Left lung (tissue), 10 donors: ENCODE results near the gene SUCLG2. TPM values are rescaled to one million over a fixed set of nuclear protein-coding genes. Genes with fewer than 3 reads are reported as not detected.

ENCODE experiments used
- ATAC-seq: fragments of 200-7000 bp; cut with Tn5 transposase; one replicate; pipeline ENCODE4 v1.9.1; 2020; ENCODE audit warnings: moderate library complexity
- DNase-seq, 4 donors: peaks; one replicate each; pipeline ENCODE4 v3.0.0-alpha.2; 2013 to 2020
- H3K27ac ChIP-seq, 2 donors: fragments of 200-600 bp; sonication (generic) in 1 of 2; one replicate each; pipeline versions ENCODE4 v1.5.0 to v1.8.0; 2020 to 2021
- H3K27me3 ChIP-seq, 2 donors: fragments of 200-600 bp; sonication (generic) in 1 of 2; one replicate each; pipeline versions ENCODE4 v1.5.0 to v1.8.0; 2020 to 2021
- H3K36me3 ChIP-seq, 2 donors: fragments of 200-600 bp; sonication (generic) in 1 of 2; one replicate each; pipeline versions ENCODE4 v1.5.0 to v1.8.0; 2020 to 2021
- H3K4me1 ChIP-seq, 2 donors: fragments of 200-600 bp; one replicate each; pipeline ENCODE4 v1.8.0; 2021
- H3K4me3 ChIP-seq, 2 donors: fragments of 200-600 bp; sonication (generic) in 1 of 2; one replicate each; pipeline versions ENCODE4 v1.5.0 to v1.8.0; 2020 to 2021; ENCODE audit warnings: mild to moderate bottlenecking in 1 of 2
- H3K9me3 ChIP-seq, 2 donors: fragments of 200-600 bp; sonication (generic) in 1 of 2; one replicate each; pipeline versions ENCODE4 v1.5.0 to v1.8.0; 2020 to 2021
- CTCF ChIP-seq, 2 donors: fragments of 200-600 bp; sonication (generic) in 1 of 2; IDR thresholded peaks; one replicate each; pipeline versions ENCODE4 v1.5.0 to v1.8.0; 2021; ENCODE audit warnings: antibody characterized with exemption in 2 of 2
- intact Hi-C, 2 donors: fragments of 100-400 bp; cut with DNase I; formaldehyde crosslinking; loops; one replicate each; pipeline versions ENCODE4 v1.11.2 to v1.14.2; 2022
- polyA plus RNA-seq, 6 donors: library from polyadenylated mRNA; unstranded; fragments of 120-200 nt; gene quantifications; one replicate each; pipeline ENCODE4 v1.2.1, GENCODE V29; 2013; ENCODE audit not compliant: insufficient read length in 6 of 6
- total RNA-seq, 2 donors: library from RNA; stranded (reverse); fragmentation: NEBNext Ultra II Directional; extraction: Animal tissue kit (Norgen Biotek cat#: 25700); gene quantifications; one replicate each; pipeline ENCODE4 v1.2.1, GENCODE V29; 2021
- donor health status: DM: no; HTN: yes; CAD: no.
- donor health status: DM: no; HTN: no; CAD: no.

SUCLG2 gene
- total and polyA plus RNA-seq, 8 donors: 52.7 to 74.1 (median 60.0) TPM

DNA sequence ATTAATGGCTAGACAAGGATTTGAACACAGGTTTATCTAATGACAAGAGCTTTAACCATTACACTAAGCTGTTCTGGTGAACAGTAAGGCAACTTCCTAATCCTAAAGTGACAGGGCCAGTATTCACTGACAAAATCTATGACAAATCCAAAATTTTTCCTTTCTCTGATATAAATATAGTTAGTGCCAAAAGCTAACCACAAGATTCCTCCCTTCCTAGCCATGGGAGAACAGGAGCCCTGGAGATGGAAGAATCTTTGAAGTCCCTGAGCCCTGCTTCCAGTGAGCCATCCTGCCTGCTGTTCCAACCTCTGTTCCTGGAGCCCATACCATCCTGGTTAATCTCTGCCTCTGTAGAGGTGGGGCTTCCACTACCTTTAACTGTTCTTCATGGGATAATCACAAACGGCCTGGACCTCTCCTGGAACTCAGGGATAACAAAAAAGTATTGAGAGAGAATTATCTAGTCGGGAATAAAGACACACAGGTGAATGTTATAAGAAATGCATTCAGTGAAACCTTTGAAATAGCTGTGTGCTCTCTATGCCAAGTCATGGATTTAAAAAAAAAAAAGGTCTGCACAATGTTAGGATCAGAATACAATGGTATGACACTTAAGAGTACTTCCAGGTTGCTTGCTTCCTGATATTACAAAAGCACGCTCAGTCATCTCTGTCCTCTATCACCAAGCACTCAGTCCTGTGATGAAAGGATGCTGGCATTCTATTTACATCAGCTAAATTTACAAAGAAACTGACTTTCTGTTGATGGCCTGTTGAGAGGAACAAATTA, 235.8 kb downstream of the SUCLG2 start:
- peaks cover 8 to 12% of the 10 kb centered on the region in 2 donors for H3K9me3 ChIP-seq
- no peak overlapping the region for H3K4me3 ChIP-seq
- intact Hi-C loops: no loop called here
- no peaks in the 10 kb centered on the region for H3K4me1 ChIP-seq
- H3K27ac ChIP-seq: no peak overlapping the region
- peaks cover 0 to 6% of the 10 kb centered on the region in 2 donors for H3K36me3 ChIP-seq
- DNase-seq (no peak), ATAC-seq (no peak)
- H3K27me3 ChIP-seq: no peaks in the 10 kb centered on the region
- no peak for TF ChIP-seq CTCF (IDR thresholded peaks at IDR 0.05)

- H3K4me1 ChIP-seq: no peaks in the 10 kb centered on the region
- ATAC-seq (no peak), DNase-seq (no peak)
- no peaks in the 10 kb centered on the region for H3K27me3 ChIP-seq
- H3K9me3 ChIP-seq: peaks cover 8 to 12% of the 10 kb centered on the region in 2 donors
- no peak overlapping the region for H3K27ac ChIP-seq
- H3K36me3 ChIP-seq: peaks cover 0 to 6% of the 10 kb centered on the region in 2 donors
- intact Hi-C loops: no loop called here
- TF ChIP-seq CTCF (IDR thresholded peaks at IDR 0.05): no peak
- no peak overlapping the region for H3K4me3 ChIP-seq
Observed at GRCh38 chr3:67416703-67417102, 237.7 kb downstream of the SUCLG2 start.

DNA sequence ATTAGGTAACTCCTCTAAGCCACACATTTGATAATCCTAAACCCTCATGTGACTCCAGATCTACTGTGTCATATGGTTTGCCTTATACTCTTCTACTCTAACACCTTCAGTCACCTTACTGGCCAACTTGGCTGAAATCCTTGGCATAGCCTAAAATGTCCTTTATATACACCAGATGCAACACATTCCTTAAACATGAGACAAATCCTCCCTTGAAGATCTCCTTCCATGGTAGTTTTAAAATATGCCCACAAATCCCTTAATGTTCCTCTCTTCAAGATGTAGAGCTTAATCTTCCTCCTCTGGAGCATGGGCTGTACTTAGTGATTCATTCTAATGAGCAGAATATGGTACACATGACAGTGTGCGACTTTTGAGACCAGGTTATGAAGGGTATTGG, 238.9 kb downstream of the SUCLG2 start:
- no peak overlapping the region for H3K27ac ChIP-seq
- no peak overlapping the region for H3K4me3 ChIP-seq
- H3K4me1 ChIP-seq: no peaks in the 10 kb centered on the region
- H3K36me3 ChIP-seq: peaks cover 0 to 3% of the 10 kb centered on the region in 2 donors
- DNase-seq (no peak), ATAC-seq (no peak)
- intact Hi-C loops: no loop called here
- no peak for TF ChIP-seq CTCF (IDR thresholded peaks at IDR 0.05)
- H3K27me3 ChIP-seq: no peaks in the 10 kb centered on the region
- peaks cover 8 to 10% of the 10 kb centered on the region in 2 donors for H3K9me3 ChIP-seq

DNA sequence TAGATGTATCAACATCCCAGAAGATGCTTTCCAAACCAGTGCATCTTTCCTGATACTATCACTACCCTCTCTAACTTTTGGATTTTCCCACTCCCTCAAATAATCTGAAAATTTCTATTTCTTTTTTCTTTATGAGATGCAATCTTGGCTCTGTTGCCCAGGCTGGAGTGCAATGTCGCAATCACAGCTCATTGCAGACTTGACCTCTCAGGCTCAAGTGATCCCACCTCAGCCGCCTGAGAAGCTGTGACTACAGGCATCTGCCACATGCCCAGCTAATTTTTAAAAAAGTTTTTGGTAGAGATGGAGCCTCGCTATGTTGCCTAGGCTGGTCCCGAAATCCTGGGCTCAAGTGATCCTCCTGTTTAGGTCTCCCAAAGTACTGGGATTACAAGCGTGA, 239.7 kb downstream of the SUCLG2 start:
- Histone ChIP-seq H3K27ac (no peak overlapping the region), H3K27me3 (no peaks in the 10 kb centered on the region), H3K4me3 (no peak overlapping the region), H3K9me3 (peaks cover 2 to 3% of the 10 kb centered on the region in 2 donors), H3K4me1 (no peaks in the 10 kb centered on the region), H3K36me3 (no peaks in the 10 kb centered on the region)
- intact Hi-C loops: no loop called here
- no peak for TF ChIP-seq CTCF (IDR thresholded peaks at IDR 0.05)
- ATAC-seq (peak; percentile 62), DNase-seq (peak in 3 of 4 donors; percentile 9 to 39 (median 14))

GRCh38 chr3:67405193-67405592, 249.2 kb downstream of the SUCLG2 start:
- no peaks in the 10 kb centered on the region for H3K27me3 ChIP-seq
- DNase-seq: no peak

More at GRCh38 chr3:67405193-67405592, 249.2 kb downstream of the SUCLG2 start:
- peaks cover 0 to 4% of the 10 kb centered on the region in 2 donors for H3K36me3 ChIP-seq
- no peaks in the 10 kb centered on the region for H3K9me3 ChIP-seq
- intact Hi-C loops: no loop called here
- no peaks in the 10 kb centered on the region for H3K4me1 ChIP-seq
- TF ChIP-seq CTCF (IDR thresholded peaks at IDR 0.05): no peak
- ATAC-seq: no peak
- no peak overlapping the region for H3K27ac ChIP-seq
- no peak overlapping the region for H3K4me3 ChIP-seq
